Endothelial cell of umbilical vein (primary cell): ENCODE measurements around the gene RASSF5. TPM values are rescaled to one million over a fixed set of nuclear protein-coding genes. Genes with fewer than 3 reads are reported as not detected.
A peak's percentile ranks its signal among the peaks of the same experiment; 100 is the strongest.

Experiments
- BruUV-seq: library from RNA; stranded (reverse); fragments of 400-500 nt; replicated peaks from 2 replicates; lab custom pipeline; 2021; lab: Mats Ljungman, UMichigan
- CTCF ChIA-PET: fragments of 300-600, 350-600 bp; sonication (Branson Sonifier 250); formaldehyde crosslinking; loops from one replicate; lab custom pipeline; 2021; ENCODE audit warnings: antibody characterized with exemption, inconsistent platforms; lab: Charles Lee
- POLR2A ChIA-PET: fragments of 300-600, 350-600 bp; sonication (Branson Sonifier 250); formaldehyde crosslinking; loops from one replicate; lab custom pipeline; 2021; ENCODE audit warnings: antibody characterized with exemption, inconsistent platforms; lab: Charles Lee
- DNase-seq: peaks from one replicate; pipeline ENCODE4 v3.0.0-alpha.2; 2011; ENCODE audit warnings: low read depth, low spot score
- FAIRE-seq: peaks from 2 replicates; lab custom pipeline; 2011; peaks lifted over from hg19 to GRCh38; lab: Jason Lieb, UNC
- H2AFZ ChIP-seq: 2 replicates; pipeline ENCODE4 v1.6.0; 2012; ENCODE audit warnings: low read depth, low read length, control low read depth, inconsistent platforms
- H3K27ac ChIP-seq: 2 replicates; pipeline ENCODE4 v1.5.1; 2011; ENCODE audit warnings: low read depth, mild to moderate bottlenecking, control low read depth, low read length, moderate library complexity; ENCODE audit not compliant: insufficient read depth
- H3K27me3 ChIP-seq, 2 experiments: 2 replicates each; pipeline versions ENCODE4 v1.6.0 to v1.6.1; 2011; ENCODE audit warnings: low read length in 2 of 2, mixed read lengths in 1 of 2; ENCODE audit not compliant: control insufficient read depth in 2 of 2, insufficient read depth in 2 of 2
- H3K36me3 ChIP-seq, 2 experiments: 2 replicates in 1 of 2; 3 replicates in 1 of 2; pipeline ENCODE4 v1.5.1; 2011; ENCODE audit warnings: low read length in 2 of 2, mild to moderate bottlenecking in 1 of 2, moderate library complexity in 1 of 2; ENCODE audit not compliant: control insufficient read depth in 2 of 2, insufficient read depth in 2 of 2; ENCODE audit errors: extremely low read depth in 1 of 2
- H3K4me1 ChIP-seq: 3 replicates; pipeline ENCODE4 v1.5.1; 2011; ENCODE audit warnings: mild to moderate bottlenecking, low read length; ENCODE audit not compliant: control insufficient read depth, insufficient read depth; ENCODE audit errors: extremely low read depth
- H3K4me2 ChIP-seq: 2 replicates; pipeline ENCODE4 v1.6.1; 2011; ENCODE audit warnings: low read length, control low read depth, mixed read lengths; ENCODE audit not compliant: insufficient read depth
- H3K4me3 ChIP-seq, 3 experiments: fragments of 200-600 bp in 1 of 3; sonication (generic), shearing (Covaris generic) in 1 of 3; replicated peaks in 1 of 3; 2 replicates each; pipeline ENCODE4 v1.5.1; 2011 to 2016; ENCODE audit warnings: control low read depth in 3 of 3, low read length in 3 of 3, mild to moderate bottlenecking in 2 of 3, inconsistent platforms in 1 of 3, low read depth in 1 of 3, moderate library complexity in 1 of 3; ENCODE audit not compliant: insufficient read depth in 1 of 3
- H3K79me2 ChIP-seq: 2 replicates; pipeline ENCODE4 v1.6.0; 2012; ENCODE audit warnings: low read length, inconsistent platforms; ENCODE audit not compliant: control insufficient read depth, insufficient read depth
- H3K9ac ChIP-seq: replicated peaks from 2 replicates; pipeline ENCODE3; 2011; ENCODE audit warnings: low read length, control low read depth; ENCODE audit not compliant: insufficient read depth; ENCODE audit errors: extremely low read depth
- H3K9me1 ChIP-seq: replicated peaks from 3 replicates; pipeline ENCODE4 v1.6.0; 2011; ENCODE audit warnings: mild to moderate bottlenecking, low read length; ENCODE audit not compliant: control insufficient read depth, insufficient read depth; ENCODE audit errors: extremely low read depth
- H3K9me3 ChIP-seq: replicated peaks from 2 replicates; pipeline ENCODE4 v1.5.1; 2012; ENCODE audit warnings: low read length, inconsistent platforms; ENCODE audit not compliant: control insufficient read depth, insufficient read depth
- H4K20me1 ChIP-seq: replicated peaks from 2 replicates; pipeline ENCODE3; 2011; ENCODE audit warnings: mild to moderate bottlenecking, low read length; ENCODE audit not compliant: control insufficient read depth, insufficient read depth; ENCODE audit errors: extremely low read depth
- CTCF ChIP-seq, 2 donors: IDR thresholded peaks; 1 replicate in 1 of 2; 2 replicates in 1 of 2; pipeline ENCODE4 v1.5.1; 2011; ENCODE audit warnings: low read length in 2 of 2, mild to moderate bottlenecking in 2 of 2, moderate library complexity in 2 of 2, control low read depth in 1 of 2, inconsistent platforms in 1 of 2, low read depth in 1 of 2; ENCODE audit not compliant: insufficient read depth in 1 of 2; ENCODE audit errors: extremely low read depth in 1 of 2
- EZH2 ChIP-seq: IDR thresholded peaks from 2 replicates; pipeline ENCODE4 v1.6.1; 2012; ENCODE audit warnings: borderline replicate concordance, low read depth, mild to moderate bottlenecking, moderate library complexity, low read length, inconsistent platforms; ENCODE audit not compliant: severe bottlenecking
- FOS ChIP-seq: IDR thresholded peaks from 2 replicates; pipeline ENCODE4 v1.6.1; 2011; ENCODE audit warnings: mild to moderate bottlenecking, low read length, moderate library complexity, borderline replicate concordance; ENCODE audit not compliant: insufficient read depth
- GATA2 ChIP-seq: IDR thresholded peaks from 2 replicates; pipeline ENCODE4 v1.7.0; 2011; ENCODE audit warnings: low read depth, mild to moderate bottlenecking, moderate library complexity, mixed read lengths, low read length; ENCODE audit not compliant: insufficient read length, insufficient read depth
- JUN ChIP-seq: IDR thresholded peaks from 2 replicates; pipeline ENCODE4 v1.6.1; 2011; ENCODE audit warnings: borderline replicate concordance, low read depth; ENCODE audit not compliant: insufficient read length, insufficient read depth
- MAX ChIP-seq: IDR thresholded peaks from 2 replicates; pipeline ENCODE4 v1.6.1; 2011; ENCODE audit not compliant: insufficient read depth, insufficient read length
- MYC ChIP-seq: IDR thresholded peaks from one replicate; pipeline ENCODE4 v1.6.1; 2011; ENCODE audit warnings: mild to moderate bottlenecking, low read depth, low read length
- POLR2A ChIP-seq: IDR thresholded peaks from 2 replicates; pipeline ENCODE4 v1.6.1; 2012; ENCODE audit warnings: low read depth, mild to moderate bottlenecking, control low read depth, low read length
- POLR2AphosphoS5 ChIP-seq: IDR thresholded peaks from 2 replicates; pipeline ENCODE4 v1.6.1; 2012; ENCODE audit warnings: low read depth, mild to moderate bottlenecking, control low read depth, low read length, moderate library complexity; ENCODE audit not compliant: insufficient read depth
- dilution Hi-C: fragments of 300-500 bp; cut with MboI; formaldehyde crosslinking; loops from one replicate; pipeline ENCODE4 v1.15.0; 2019; ENCODE audit warnings: low sequenced_read_pairs; ENCODE audit not compliant: extremely low pct_ligation_motif_present
- intact Hi-C: fragments of 100-400 bp; cut with micrococcal nuclease; formaldehyde crosslinking; loops from one replicate; pipeline ENCODE4 v1.10.0; 2022
- polyA plus RNA-seq, 4 experiments: library from polyadenylated mRNA; depleted of rRNA in 3 of 4; stranded (reverse) in 3 of 4; unstranded in 1 of 4; fragments of >200 nt; gene quantifications; 2 replicates each; pipeline versions ENCODE4 v1.2.1 to v1.2.3, GENCODE V29; 2011 to 2012; ENCODE audit warnings: missing spikeins in 1 of 4
- total RNA-seq: library from RNA; stranded (reverse); gene quantifications from 2 replicates; pipeline ENCODE4 v1.2.3, GENCODE V29; 2021

The RASSF5 gene
- total and polyA plus RNA-seq, 2 donors (not counting 3 experiments of a cell fraction or from before 2014, with no cell fraction given) = 0.23 to 0.60 TPM

GRCh38 chr1:206470692-206471414, 36.5 kb upstream of the RASSF5 start:
- Histone ChIP-seq H3K27ac (peak overlapping the region; percentile 58), H3K27me3 (peaks cover 0 to 1% of the 10 kb centered on the region in 2 experiments), H3K9me3 (no peaks in the 10 kb centered on the region), H2AFZ (peak overlapping the region; percentile 24), H3K9me1 (no peaks in the 10 kb centered on the region), H3K4me3 (peak overlapping the region; percentile 7 to 50 (median 47)), H3K79me2 (no peaks in the 10 kb centered on the region), H3K4me2 (peak overlapping the region; percentile 55), H3K36me3 (peaks cover 0 to 5% of the 10 kb centered on the region in 2 experiments), H4K20me1 (no peaks in the 10 kb centered on the region), H3K9ac (peak overlapping the region; percentile 48), H3K4me1 (peaks cover 27% of the 10 kb centered on the region)
- intact Hi-C loops (no loop called here), dilution Hi-C loops (no loop called here)
- BruUV-seq = no TSS peak
- peak; percentile 72 for DNase-seq
- ChIA-PET POLR2A (no interaction called here), CTCF (interaction anchor here (0.5 to 5.0 kb wide), 12 partner anchors 8 to 884 kb away, joined by 3 to 56 read pairs (median 4); no protein-coding TSS in a partner anchor)
- no peak for TF ChIP-seq MYC
- TF ChIP-seq POLR2A = peak; percentile 55
- TF ChIP-seq MAX = no peak
- no peak for TF ChIP-seq CTCF (IDR thresholded peaks at IDR 0.05; ENCODE audit: extremely low read depth in 1 of 2, insufficient read depth in 1 of 2, low read depth in 1 of 2, low read length in 2 of 2)
- TF ChIP-seq GATA2 = no peak
- no peak for TF ChIP-seq JUN
- TF ChIP-seq FOS = peak; percentile 38
- TF ChIP-seq POLR2AphosphoS5 = peak; percentile 70
- TF ChIP-seq EZH2 = no peak
- peak; percentile 99 for FAIRE-seq
